ENCODE data around the gene PROCA1.

Gene PROCA1

DNA sequence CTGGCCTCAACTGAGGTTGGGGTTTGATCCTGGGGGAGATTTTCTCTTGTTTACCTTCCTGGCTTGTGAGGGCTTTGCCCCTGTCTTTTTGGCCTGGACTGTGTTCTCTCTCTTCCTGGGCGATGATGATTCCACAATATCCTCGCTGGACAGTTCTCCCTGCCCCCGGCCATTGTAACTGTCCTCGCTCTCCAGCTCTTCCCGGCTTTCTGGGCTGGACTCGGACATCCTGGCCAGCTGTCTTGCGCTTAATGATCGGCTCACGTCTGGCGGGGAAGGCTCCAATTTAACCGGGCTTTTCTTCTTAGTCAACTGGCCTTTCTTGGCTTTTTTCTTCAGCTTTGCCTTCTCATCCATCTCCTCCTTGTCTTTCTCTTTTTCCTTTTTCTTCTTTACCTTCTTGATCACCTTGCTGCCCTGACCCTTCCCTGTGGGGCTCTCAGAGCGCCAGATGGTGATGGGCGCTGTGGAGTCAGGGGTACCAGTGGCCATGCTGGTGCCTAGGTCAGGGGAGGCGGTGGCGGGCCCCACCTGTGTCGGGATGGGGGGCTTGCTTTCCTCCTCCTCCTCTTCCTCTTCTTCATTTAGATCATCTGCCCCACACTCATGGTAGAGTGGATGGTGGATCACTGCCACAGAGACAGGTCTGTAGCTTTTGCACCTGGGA lies 8.0 kb downstream of the PROCA1 start:
- DNase-seq (ENCODE audit: low read depth), result no peak
- TF ChIP-seq, protein P1, sequence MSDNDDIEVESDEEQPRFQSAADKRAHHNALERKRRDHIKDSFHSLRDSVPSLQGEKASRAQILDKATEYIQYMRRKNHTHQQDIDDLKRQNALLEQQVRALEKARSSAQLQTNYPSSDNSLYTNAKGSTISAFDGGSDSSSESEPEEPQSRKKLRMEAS (IDR thresholded peaks at IDR 0.05; ENCODE audit: low read depth, low read length), result no peak
- TF ChIP-seq MYC (IDR thresholded peaks at IDR 0.05; ENCODE audit: low read depth, low read length), result no peak
- no peak overlapping the region for H3K4me3 ChIP-seq (ENCODE audit: low read depth, low read length)

- TF ChIP-seq MYC (IDR thresholded peaks at IDR 0.05; ENCODE audit: low read depth, low read length), result no peak
- no peak for TF ChIP-seq POLR2A (IDR thresholded peaks at IDR 0.05; ENCODE audit: extremely low read depth, insufficient read length)
- TF ChIP-seq, protein P2, sequence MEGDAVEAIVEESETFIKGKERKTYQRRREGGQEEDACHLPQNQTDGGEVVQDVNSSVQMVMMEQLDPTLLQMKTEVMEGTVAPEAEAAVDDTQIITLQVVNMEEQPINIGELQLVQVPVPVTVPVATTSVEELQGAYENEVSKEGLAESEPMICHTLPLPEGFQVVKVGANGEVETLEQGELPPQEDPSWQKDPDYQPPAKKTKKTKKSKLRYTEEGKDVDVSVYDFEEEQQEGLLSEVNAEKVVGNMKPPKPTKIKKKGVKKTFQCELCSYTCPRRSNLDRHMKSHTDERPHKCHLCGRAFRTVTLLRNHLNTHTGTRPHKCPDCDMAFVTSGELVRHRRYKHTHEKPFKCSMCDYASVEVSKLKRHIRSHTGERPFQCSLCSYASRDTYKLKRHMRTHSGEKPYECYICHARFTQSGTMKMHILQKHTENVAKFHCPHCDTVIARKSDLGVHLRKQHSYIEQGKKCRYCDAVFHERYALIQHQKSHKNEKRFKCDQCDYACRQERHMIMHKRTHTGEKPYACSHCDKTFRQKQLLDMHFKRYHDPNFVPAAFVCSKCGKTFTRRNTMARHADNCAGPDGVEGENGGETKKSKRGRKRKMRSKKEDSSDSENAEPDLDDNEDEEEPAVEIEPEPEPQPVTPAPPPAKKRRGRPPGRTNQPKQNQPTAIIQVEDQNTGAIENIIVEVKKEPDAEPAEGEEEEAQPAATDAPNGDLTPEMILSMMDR (IDR thresholded peaks at IDR 0.05; ENCODE audit: low read depth, low read length), result no peak
- TF ChIP-seq, protein P1 (IDR thresholded peaks at IDR 0.05; ENCODE audit: low read depth, low read length), result no peak
- no peak overlapping the region for H3K4me3 ChIP-seq (ENCODE audit: low read depth, low read length)
- DNase-seq (ENCODE audit: low read depth), result no peak
Observed at GRCh38 chr17:28702752-28703150, 8.9 kb downstream of the PROCA1 start.

- DNase-seq (ENCODE audit: low read depth), result no peak
- no peak overlapping the region for H3K4me3 ChIP-seq (ENCODE audit: low read depth, low read length)
- TF ChIP-seq, protein P1 (IDR thresholded peaks at IDR 0.05; ENCODE audit: low read depth, low read length), result no peak
- no peak for TF ChIP-seq POLR2A (IDR thresholded peaks at IDR 0.05; ENCODE audit: extremely low read depth, insufficient read length)
- TF ChIP-seq, protein P2 (IDR thresholded peaks at IDR 0.05; ENCODE audit: low read depth, low read length), result no peak
Observed at GRCh38 chr17:28702026-28702751, 9.5 kb downstream of the PROCA1 start.

DNA sequence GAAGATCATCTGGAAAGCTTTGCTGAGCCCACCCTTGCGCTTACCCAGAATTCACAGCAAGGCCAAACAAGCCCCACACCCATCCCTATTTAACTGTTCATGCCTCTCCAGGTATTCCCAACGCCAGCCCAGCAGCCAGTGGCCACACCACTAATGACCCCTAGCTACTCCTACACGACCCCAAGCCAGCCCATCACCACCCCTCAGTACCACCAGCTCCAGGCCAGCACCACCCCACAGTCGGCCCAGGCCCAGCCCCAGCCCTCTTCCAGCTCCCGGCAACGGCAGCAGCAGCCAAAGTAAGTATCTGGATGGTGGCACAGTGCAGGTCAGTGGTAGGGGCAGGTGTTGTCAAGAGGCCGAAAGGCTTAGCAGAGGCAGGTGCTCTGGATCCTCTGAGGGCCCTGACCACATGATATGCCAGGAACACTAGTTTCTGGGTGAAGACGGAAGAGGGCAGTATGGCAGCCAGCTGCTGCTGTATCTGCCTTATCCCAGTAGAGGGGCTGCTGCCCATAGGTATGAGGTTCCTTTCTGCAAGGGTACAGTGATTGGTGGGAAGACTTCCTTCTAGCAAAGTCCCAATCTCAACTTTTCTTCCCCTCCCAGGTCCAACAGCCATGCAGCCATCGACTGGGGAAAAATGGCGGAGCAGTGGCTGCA lies 10.7 kb downstream of the PROCA1 start:
- H3K4me3 ChIP-seq (ENCODE audit: low read depth, low read length), result no peak overlapping the region
- no peak for DNase-seq (ENCODE audit: low read depth)
- TF ChIP-seq, protein P2 (IDR thresholded peaks at IDR 0.05; ENCODE audit: low read depth, low read length), result no peak
- TF ChIP-seq POLR2A (IDR thresholded peaks at IDR 0.05; ENCODE audit: extremely low read depth, insufficient read length) (no peak), MYC (IDR thresholded peaks at IDR 0.05; ENCODE audit: low read depth, low read length) (no peak)
- TF ChIP-seq, protein P1 (IDR thresholded peaks at IDR 0.05; ENCODE audit: low read depth, low read length), result no peak

GRCh38 chr17:28700278-28700677 lies 11.4 kb downstream of the PROCA1 start:
- DNase-seq (ENCODE audit: low read depth), result no peak
- TF ChIP-seq MYC (IDR thresholded peaks at IDR 0.05; ENCODE audit: low read depth, low read length) (no peak), POLR2A (IDR thresholded peaks at IDR 0.05; ENCODE audit: extremely low read depth, insufficient read length) (no peak)
- TF ChIP-seq, protein P2 (IDR thresholded peaks at IDR 0.05; ENCODE audit: low read depth, low read length), result no peak
- TF ChIP-seq, protein P1 (IDR thresholded peaks at IDR 0.05; ENCODE audit: low read depth, low read length), result no peak
- no peak overlapping the region for H3K4me3 ChIP-seq (ENCODE audit: low read depth, low read length)

Data from NB4 (cell line).